Measurements from ENCODE around the gene USP28.

USP28 gene

DNA sequence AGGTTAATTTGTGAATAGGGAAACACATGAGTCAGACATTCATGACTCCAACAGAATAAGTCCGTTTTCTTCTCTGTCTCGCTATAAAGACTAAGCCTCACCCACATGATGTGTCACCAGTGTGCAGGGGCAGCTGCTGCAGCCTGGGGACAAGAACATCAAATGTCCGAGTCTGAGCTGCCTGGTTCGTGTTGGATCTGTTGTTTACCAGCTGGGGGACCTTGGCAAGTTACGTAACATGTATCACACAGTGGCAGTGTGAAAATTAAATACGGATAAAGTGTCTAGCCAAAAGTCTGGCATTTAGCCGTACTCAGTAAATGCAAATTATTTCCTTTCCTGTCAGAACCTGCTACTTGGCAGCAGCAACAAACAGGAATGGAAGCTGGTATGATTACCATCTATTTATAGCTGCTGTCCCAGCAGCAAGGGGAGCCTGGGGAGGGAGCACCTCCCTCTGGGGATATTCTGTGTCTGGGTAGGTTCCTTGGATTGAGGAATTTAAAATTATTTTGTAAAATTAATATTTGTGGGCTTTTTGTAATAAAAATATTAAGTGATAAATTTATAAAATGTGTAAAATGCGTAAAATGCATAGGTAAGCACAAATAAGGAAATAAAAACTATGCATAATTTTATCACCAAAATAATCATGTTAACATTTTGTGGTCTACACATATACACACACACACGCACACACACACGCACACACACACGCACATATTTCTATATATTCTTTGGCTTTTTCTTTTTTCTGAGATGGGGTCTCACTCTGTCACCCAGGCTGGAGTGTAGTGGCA lies 97.1 kb downstream of the USP28 start:
- Histone ChIP-seq H3K79me2 (ENCODE audit: low read length) (peaks cover 2% of the 10 kb centered on the region), H3K9ac (ENCODE audit: low read length) (no peak overlapping the region), H3K4me3 (ENCODE audit: low read length) (no peak overlapping the region), H3K27me3 (replicated peaks; ENCODE audit: insufficient read depth, low read length) (no peaks in the 10 kb centered on the region), H3K9me3 (replicated peaks; ENCODE audit: insufficient read depth, low read length) (no peaks in the 10 kb centered on the region), H3K4me2 (ENCODE audit: low read depth, low read length) (no peak overlapping the region), H2AFZ (ENCODE audit: low read length) (no peak overlapping the region), H3K9me2 (replicated peaks; ENCODE audit: insufficient read depth, low read length) (no peaks in the 10 kb centered on the region), H3K4me1 (ENCODE audit: low read length) (0 out of 2 replicates have a peak, but pooled peaks cover 3% of the 10 kb centered on the region), H3F3A (ENCODE audit: insufficient read depth, low read length) (no peaks in the 10 kb centered on the region), H4K20me1 (ENCODE audit: insufficient read depth, low read length) (no peaks in the 10 kb centered on the region), H3K27ac (ENCODE audit: low read length) (no peak overlapping the region), H3K36me3 (replicated peaks; ENCODE audit: insufficient read depth, low read length) (no peaks in the 10 kb centered on the region)
- DNase-seq: no peak
- TF ChIP-seq EZH2 (optimal IDR thresholded peaks at IDR 0.05; ENCODE audit: low read depth, low read length) (no peak), EZH2phosphoT487 (IDR thresholded peaks at IDR 0.05; ENCODE audit: low read length) (no peak)
- TF ChIP-seq, protein P1, sequence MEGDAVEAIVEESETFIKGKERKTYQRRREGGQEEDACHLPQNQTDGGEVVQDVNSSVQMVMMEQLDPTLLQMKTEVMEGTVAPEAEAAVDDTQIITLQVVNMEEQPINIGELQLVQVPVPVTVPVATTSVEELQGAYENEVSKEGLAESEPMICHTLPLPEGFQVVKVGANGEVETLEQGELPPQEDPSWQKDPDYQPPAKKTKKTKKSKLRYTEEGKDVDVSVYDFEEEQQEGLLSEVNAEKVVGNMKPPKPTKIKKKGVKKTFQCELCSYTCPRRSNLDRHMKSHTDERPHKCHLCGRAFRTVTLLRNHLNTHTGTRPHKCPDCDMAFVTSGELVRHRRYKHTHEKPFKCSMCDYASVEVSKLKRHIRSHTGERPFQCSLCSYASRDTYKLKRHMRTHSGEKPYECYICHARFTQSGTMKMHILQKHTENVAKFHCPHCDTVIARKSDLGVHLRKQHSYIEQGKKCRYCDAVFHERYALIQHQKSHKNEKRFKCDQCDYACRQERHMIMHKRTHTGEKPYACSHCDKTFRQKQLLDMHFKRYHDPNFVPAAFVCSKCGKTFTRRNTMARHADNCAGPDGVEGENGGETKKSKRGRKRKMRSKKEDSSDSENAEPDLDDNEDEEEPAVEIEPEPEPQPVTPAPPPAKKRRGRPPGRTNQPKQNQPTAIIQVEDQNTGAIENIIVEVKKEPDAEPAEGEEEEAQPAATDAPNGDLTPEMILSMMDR (IDR thresholded peaks at IDR 0.05; ENCODE audit: low read length): no peak

DNA sequence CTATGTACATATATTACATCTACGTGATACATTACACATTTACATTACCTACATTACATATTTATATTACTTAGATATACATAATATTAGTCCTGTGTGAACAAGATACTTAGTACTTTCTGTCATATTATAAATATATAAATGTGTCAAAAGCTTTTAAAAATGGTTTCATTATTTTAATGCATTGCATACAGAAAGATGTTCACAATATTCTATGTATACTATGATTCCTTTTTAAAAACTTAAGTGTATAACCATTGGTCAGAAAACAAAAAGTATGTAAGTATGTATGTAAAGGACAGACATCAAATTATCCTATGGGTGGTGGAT lies 101.2 kb downstream of the USP28 start:
- Histone ChIP-seq H3K36me3 (replicated peaks; ENCODE audit: insufficient read depth, low read length) (no peaks in the 10 kb centered on the region), H3K9ac (ENCODE audit: low read length) (peak overlapping the region; percentile 93; the same call in 1 of the 2 replicates), H3K27me3 (replicated peaks; ENCODE audit: insufficient read depth, low read length) (no peaks in the 10 kb centered on the region), H3K27ac (ENCODE audit: low read length) (no peak overlapping the region), H3K79me2 (ENCODE audit: low read length) (peaks cover 37% of the 10 kb centered on the region), H3K4me1 (ENCODE audit: low read length) (0 out of 2 replicates have a peak, but pooled peaks cover 3% of the 10 kb centered on the region), H3K4me2 (ENCODE audit: low read depth, low read length) (peak overlapping the region; percentile 40), H2AFZ (ENCODE audit: low read length) (peak overlapping the region; percentile 98), H3K9me2 (replicated peaks; ENCODE audit: insufficient read depth, low read length) (no peaks in the 10 kb centered on the region), H3K9me3 (replicated peaks; ENCODE audit: insufficient read depth, low read length) (no peaks in the 10 kb centered on the region), H4K20me1 (ENCODE audit: insufficient read depth, low read length) (no peaks in the 10 kb centered on the region), H3F3A (ENCODE audit: insufficient read depth, low read length) (no peaks in the 10 kb centered on the region), H3K4me3 (ENCODE audit: low read length) (peak overlapping the region; percentile 97)
- DNase-seq: no peak
- TF ChIP-seq, protein P1 (IDR thresholded peaks at IDR 0.05; ENCODE audit: low read length): no peak
- no peak for TF ChIP-seq EZH2phosphoT487 (IDR thresholded peaks at IDR 0.05; ENCODE audit: low read length)
- no peak for TF ChIP-seq EZH2 (optimal IDR thresholded peaks at IDR 0.05; ENCODE audit: low read depth, low read length)

GRCh38 chr11:113773416-113774173 lies 101.8 kb downstream of the USP28 start, which contains the start of gene ZW10:
ZW10 (minus strand) TSS chr11:113773692; CDS start chr11:113773666, 26 bp downstream.
- Histone ChIP-seq H3F3A (ENCODE audit: insufficient read depth, low read length) (no peaks in the 10 kb centered on the region), H3K36me3 (replicated peaks; ENCODE audit: insufficient read depth, low read length) (no peaks in the 10 kb centered on the region), H2AFZ (ENCODE audit: low read length) (peak within 1 kb of the TSS; percentile 98), H3K27me3 (replicated peaks; ENCODE audit: insufficient read depth, low read length) (no peaks in the 10 kb centered on the region), H3K9ac (ENCODE audit: low read length) (peak within 1 kb of the TSS; percentile 93), H3K4me1 (ENCODE audit: low read length) (0 out of 2 replicates have a peak, but pooled peaks cover 3% of the 10 kb centered on the region), H3K4me2 (ENCODE audit: low read depth, low read length) (peak within 1 kb of the TSS; percentile 54), H3K9me3 (replicated peaks; ENCODE audit: insufficient read depth, low read length) (no peaks in the 10 kb centered on the region), H3K4me3 (ENCODE audit: low read length) (peak within 1 kb of the TSS; percentile 97), H3K9me2 (replicated peaks; ENCODE audit: insufficient read depth, low read length) (no peaks in the 10 kb centered on the region), H3K79me2 (ENCODE audit: low read length) (peaks cover 43% of the 10 kb centered on the region), H4K20me1 (ENCODE audit: insufficient read depth, low read length) (no peaks in the 10 kb centered on the region), H3K27ac (ENCODE audit: low read length) (peak within 1 kb of the TSS; percentile 30; the same call in 1 of the 2 replicates)
- TF ChIP-seq, protein P1 (IDR thresholded peaks at IDR 0.05; ENCODE audit: low read length): peak; percentile 81
- TF ChIP-seq EZH2phosphoT487 (IDR thresholded peaks at IDR 0.05; ENCODE audit: low read length): no peak
- peak; percentile 95 for DNase-seq
